Mononuclear cell (primary cell): Measurements from ENCODE around the gene MMP19. TPM values are rescaled to one million over a fixed set of nuclear protein-coding genes. Genes with fewer than 3 reads are reported as not detected.

Experiments used
- H3K27me3 ChIP-seq: 2 replicates; pipeline ENCODE4 v1.6.0; 2011; ENCODE audit warnings: low read length, control low read depth; ENCODE audit not compliant: insufficient read depth
- H3K4me1 ChIP-seq: 2 replicates; pipeline ENCODE4 v1.5.1; 2011; ENCODE audit warnings: mild to moderate bottlenecking, low read length, control low read depth; ENCODE audit not compliant: insufficient read depth
- H3K4me3 ChIP-seq: 2 replicates; pipeline ENCODE4 v1.5.1; 2011; ENCODE audit warnings: mild to moderate bottlenecking, low read length, moderate library complexity
- H3K9me3 ChIP-seq: 2 replicates; pipeline ENCODE4 v1.5.1; 2011; ENCODE audit warnings: low read depth, mild to moderate bottlenecking, control low read depth, low read length
- total RNA-seq: library from RNA; depleted of rRNA; stranded (reverse); fragments of >200 nt; gene quantifications from one replicate; pipeline ENCODE4 v1.2.3, GENCODE V29; 2012

Gene MMP19
- total RNA-seq, 1 donor = 4.2 TPM

GRCh38 chr12:55812088-55812487, 30.6 kb downstream of the MMP19 start:
- no peaks in the 10 kb centered on the region for H3K9me3 ChIP-seq
- no peaks in the 10 kb centered on the region for H3K27me3 ChIP-seq
- no peak overlapping the region for H3K4me3 ChIP-seq
- peaks cover 25% of the 10 kb centered on the region for H3K4me1 ChIP-seq

- Histone ChIP-seq H3K27me3 (no peaks in the 10 kb centered on the region), H3K9me3 (no peaks in the 10 kb centered on the region), H3K4me3 (no peak overlapping the region), H3K4me1 (no peaks in the 10 kb centered on the region)
These were observed 33.5 kb downstream of the MMP19 start for GRCh38 chr12:55809274-55809673.

- H3K4me3 ChIP-seq = no peak overlapping the region
- H3K27me3 ChIP-seq = no peaks in the 10 kb centered on the region
- no peaks in the 10 kb centered on the region for H3K9me3 ChIP-seq
- H3K4me1 ChIP-seq = no peaks in the 10 kb centered on the region
These were observed 35.8 kb downstream of the MMP19 start for GRCh38 chr12:55806982-55807381.

GRCh38 chr12:55797550-55797949, 45.2 kb downstream of the MMP19 start:
- H3K4me3 ChIP-seq = no peak overlapping the region
- H3K4me1 ChIP-seq = no peaks in the 10 kb centered on the region
- H3K27me3 ChIP-seq = no peaks in the 10 kb centered on the region
- H3K9me3 ChIP-seq = no peaks in the 10 kb centered on the region

GRCh38 chr12:55797068-55797467, 45.7 kb downstream of the MMP19 start:
- Histone ChIP-seq H3K27me3 (no peaks in the 10 kb centered on the region), H3K4me1 (no peaks in the 10 kb centered on the region), H3K9me3 (no peaks in the 10 kb centered on the region), H3K4me3 (no peak overlapping the region)

- Histone ChIP-seq H3K4me3 (no peak overlapping the region), H3K4me1 (no peaks in the 10 kb centered on the region), H3K9me3 (no peaks in the 10 kb centered on the region), H3K27me3 (no peaks in the 10 kb centered on the region)
These were observed 46.8 kb downstream of the MMP19 start for GRCh38 chr12:55795950-55796349.

GRCh38 chr12:55789893-55790292, 52.8 kb downstream of the MMP19 start:
- H3K27me3 ChIP-seq = no peaks in the 10 kb centered on the region
- no peaks in the 10 kb centered on the region for H3K9me3 ChIP-seq
- H3K4me3 ChIP-seq = no peak overlapping the region
- H3K4me1 ChIP-seq = no peaks in the 10 kb centered on the region

GRCh38 chr12:55789171-55789570, 53.6 kb downstream of the MMP19 start:
- no peaks in the 10 kb centered on the region for H3K27me3 ChIP-seq
- H3K9me3 ChIP-seq = no peaks in the 10 kb centered on the region
- H3K4me3 ChIP-seq = no peak overlapping the region
- no peaks in the 10 kb centered on the region for H3K4me1 ChIP-seq

GRCh38 chr12:55788546-55788945, 54.2 kb downstream of the MMP19 start:
- no peaks in the 10 kb centered on the region for H3K27me3 ChIP-seq
- no peaks in the 10 kb centered on the region for H3K9me3 ChIP-seq
- H3K4me1 ChIP-seq = no peaks in the 10 kb centered on the region
- no peak overlapping the region for H3K4me3 ChIP-seq

Other genes with a start within 250 kb of the MMP19 start
- gene OR10P1, start 206.0 kb downstream of the MMP19 start, total RNA-seq = not detected
- gene ITGA7, start 135.0 kb downstream of the MMP19 start, total RNA-seq = 2.0 TPM
- 61.8 TPM for gene BLOC1S1, start 126.9 kb downstream of the MMP19 start, total RNA-seq
- 3.0 TPM for gene RDH5, start 122.5 kb downstream of the MMP19 start, total RNA-seq
- gene CD63, start 113.9 kb downstream of the MMP19 start, total RNA-seq = 184 TPM
- gene GDF11, start 99.8 kb downstream of the MMP19 start, total RNA-seq = 1.8 TPM
- 59.7 TPM for gene SARNP, start 25.2 kb downstream of the MMP19 start, total RNA-seq
- gene ORMDL2, start 24.9 kb downstream of the MMP19 start, total RNA-seq = 6.8 TPM
- 23.5 TPM for gene DNAJC14, start 13.3 kb downstream of the MMP19 start, total RNA-seq
- 21.2 TPM for gene PYM1, start 85.0 kb upstream of the MMP19 start, total RNA-seq
- 329 TPM for gene DGKA, start 88.2 kb upstream of the MMP19 start, total RNA-seq
- gene PMEL, start 123.1 kb upstream of the MMP19 start, total RNA-seq = not detected
- gene CDK2, start 123.9 kb upstream of the MMP19 start, total RNA-seq = 6.9 TPM
- 25.1 TPM for gene RAB5B, start 131.1 kb upstream of the MMP19 start, total RNA-seq
- gene SUOX, start 154.3 kb upstream of the MMP19 start, total RNA-seq = 2.4 TPM
- gene IKZF4, start 178.1 kb upstream of the MMP19 start, total RNA-seq = 1.3 TPM
- gene RPS26, start 199.0 kb upstream of the MMP19 start, total RNA-seq = 1,312 TPM
- gene ERBB3, start 237.2 kb upstream of the MMP19 start, total RNA-seq = 1.4 TPM